GM12864 (cell line): ENCODE results near the gene ANKFN1.

Source experiments
- DNase-seq: peaks from one replicate; pipeline ENCODE4 v3.0.0-alpha.2; 2011; ENCODE audit warnings: low read depth
- H3K4me3 ChIP-seq: 2 replicates; pipeline ENCODE4 v1.5.1; 2011; ENCODE audit warnings: mild to moderate bottlenecking, low read depth, low read length, control low read depth
- TF ChIP-seq, protein P1 (sequence below): IDR thresholded peaks from 2 replicates; pipeline ENCODE4 v1.5.1; 2011; ENCODE audit warnings: low read depth, mild to moderate bottlenecking, moderate library complexity, low read length, control low read depth, inconsistent platforms; ENCODE audit errors: missing control alignments

The ANKFN1 gene

DNA sequence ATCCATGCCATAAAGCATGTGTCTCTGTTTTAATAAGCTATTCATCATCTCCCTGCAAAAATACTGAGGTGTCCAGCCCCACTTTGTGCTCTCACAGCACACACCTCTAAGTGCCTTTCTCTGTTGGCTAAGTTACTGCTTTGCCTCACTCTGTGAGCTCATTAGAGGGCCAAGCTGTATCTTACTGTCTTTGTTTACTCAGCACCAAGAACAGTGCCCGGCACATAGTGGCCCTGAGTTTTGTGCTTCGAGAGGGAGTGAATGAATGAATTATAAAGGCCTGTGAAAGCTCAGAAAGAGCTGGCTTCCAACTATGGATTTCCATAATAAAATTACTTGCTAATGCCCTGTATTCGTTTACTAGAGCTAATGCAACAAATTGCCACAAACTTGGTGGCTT, 390.0 kb downstream of the ANKFN1 start:
- no peak overlapping the region for H3K4me3 ChIP-seq
- TF ChIP-seq, protein P1, sequence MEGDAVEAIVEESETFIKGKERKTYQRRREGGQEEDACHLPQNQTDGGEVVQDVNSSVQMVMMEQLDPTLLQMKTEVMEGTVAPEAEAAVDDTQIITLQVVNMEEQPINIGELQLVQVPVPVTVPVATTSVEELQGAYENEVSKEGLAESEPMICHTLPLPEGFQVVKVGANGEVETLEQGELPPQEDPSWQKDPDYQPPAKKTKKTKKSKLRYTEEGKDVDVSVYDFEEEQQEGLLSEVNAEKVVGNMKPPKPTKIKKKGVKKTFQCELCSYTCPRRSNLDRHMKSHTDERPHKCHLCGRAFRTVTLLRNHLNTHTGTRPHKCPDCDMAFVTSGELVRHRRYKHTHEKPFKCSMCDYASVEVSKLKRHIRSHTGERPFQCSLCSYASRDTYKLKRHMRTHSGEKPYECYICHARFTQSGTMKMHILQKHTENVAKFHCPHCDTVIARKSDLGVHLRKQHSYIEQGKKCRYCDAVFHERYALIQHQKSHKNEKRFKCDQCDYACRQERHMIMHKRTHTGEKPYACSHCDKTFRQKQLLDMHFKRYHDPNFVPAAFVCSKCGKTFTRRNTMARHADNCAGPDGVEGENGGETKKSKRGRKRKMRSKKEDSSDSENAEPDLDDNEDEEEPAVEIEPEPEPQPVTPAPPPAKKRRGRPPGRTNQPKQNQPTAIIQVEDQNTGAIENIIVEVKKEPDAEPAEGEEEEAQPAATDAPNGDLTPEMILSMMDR: no peak
- DNase-seq: no peak

GRCh38 chr17:56545106-56545505, 391.8 kb downstream of the ANKFN1 start:
- no peak for DNase-seq
- TF ChIP-seq, protein P1: no peak
- H3K4me3 ChIP-seq: no peak overlapping the region

GRCh38 chr17:56545930-56546329, 392.7 kb downstream of the ANKFN1 start:
- TF ChIP-seq, protein P1: no peak
- DNase-seq: no peak
- no peak overlapping the region for H3K4me3 ChIP-seq

DNA sequence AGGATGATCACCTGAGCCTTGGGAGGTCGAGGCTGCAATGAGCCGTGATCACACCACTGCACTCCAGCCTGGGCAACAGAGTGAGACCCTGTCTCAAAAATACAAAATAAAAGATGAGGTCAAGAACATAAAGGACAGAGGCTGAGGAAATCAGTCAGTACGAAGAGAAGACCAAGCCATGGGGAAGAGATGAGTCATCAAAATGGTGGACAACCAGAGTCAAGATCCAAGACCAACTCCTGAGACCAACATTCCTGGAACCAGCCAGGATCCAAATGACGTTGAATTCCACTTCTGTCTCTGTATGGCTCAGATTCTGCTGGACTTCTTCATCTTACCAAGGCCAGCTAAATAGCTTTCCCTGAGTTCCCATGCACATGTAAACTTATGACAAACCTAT, 395.4 kb downstream of the ANKFN1 start:
- DNase-seq: no peak
- H3K4me3 ChIP-seq: no peak overlapping the region
- TF ChIP-seq, protein P1: no peak

GRCh38 chr17:56549501-56549900, 396.2 kb downstream of the ANKFN1 start:
- DNase-seq: no peak
- TF ChIP-seq, protein P1: no peak
- H3K4me3 ChIP-seq: no peak overlapping the region

DNA sequence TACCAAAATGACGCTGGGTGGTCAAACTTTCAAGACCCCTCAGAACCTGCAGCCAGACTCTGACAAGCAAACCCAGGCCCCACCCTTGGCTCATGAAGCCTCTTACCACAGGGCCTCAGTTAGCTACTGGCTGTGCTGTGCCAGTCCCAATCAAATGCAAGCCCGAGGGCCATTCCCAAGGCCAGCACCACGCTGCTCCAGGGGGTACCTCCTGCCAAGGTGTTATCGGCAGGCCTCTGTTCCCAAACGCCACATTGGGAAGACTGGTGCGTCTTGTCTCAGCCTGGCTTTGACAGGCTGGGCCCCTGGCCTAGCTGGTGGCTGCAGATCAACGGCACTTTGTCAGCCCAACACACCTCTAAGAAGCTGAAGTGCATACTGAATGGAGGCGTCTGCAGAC, 404.4 kb downstream of the ANKFN1 start:
- DNase-seq: no peak
- TF ChIP-seq, protein P1: no peak
- H3K4me3 ChIP-seq: no peak overlapping the region

DNA sequence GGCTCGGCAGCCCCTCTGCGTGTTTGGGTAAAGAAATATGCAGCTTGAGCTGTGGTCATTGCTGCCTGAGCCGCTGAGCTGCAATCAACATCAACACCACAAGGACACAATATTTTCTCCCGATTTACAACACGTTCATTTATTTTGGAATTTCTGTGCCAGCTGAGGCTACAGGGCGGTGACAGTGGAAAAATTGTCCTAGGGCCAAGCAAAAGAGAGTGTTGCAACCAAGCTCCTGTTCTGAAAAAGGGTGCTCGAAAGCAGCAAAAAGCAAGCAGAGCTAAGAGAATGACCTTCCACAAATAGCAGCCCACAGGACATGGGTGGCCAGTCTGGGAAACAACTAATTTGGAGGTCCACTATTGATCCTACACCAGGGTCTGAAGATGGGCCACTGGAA, 404.8 kb downstream of the ANKFN1 start:
- no peak for DNase-seq
- TF ChIP-seq, protein P1: no peak
- H3K4me3 ChIP-seq: no peak overlapping the region
